ENCODE results near the gene KIF26B.

DNA sequence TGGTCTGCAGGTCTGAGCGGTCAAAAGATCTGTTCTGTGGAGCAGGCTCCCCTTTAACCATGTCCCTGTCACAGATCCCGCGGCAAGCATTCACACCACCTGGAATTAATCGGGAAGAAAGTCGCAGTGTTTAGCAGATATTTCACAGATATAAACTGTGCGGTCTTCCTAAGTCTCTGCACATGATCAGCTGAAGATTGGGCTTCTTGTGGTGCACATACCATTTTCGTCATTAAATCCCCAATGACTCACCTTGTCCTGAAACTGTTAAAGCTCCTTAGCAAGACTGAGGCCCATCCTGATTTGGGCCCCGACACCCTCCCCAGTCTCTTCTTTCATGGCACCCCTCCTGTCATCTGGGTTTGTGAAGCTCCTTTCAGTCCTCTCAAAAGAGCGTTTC, 158.8 kb downstream of the KIF26B start:
- TF ChIP-seq, protein P1, sequence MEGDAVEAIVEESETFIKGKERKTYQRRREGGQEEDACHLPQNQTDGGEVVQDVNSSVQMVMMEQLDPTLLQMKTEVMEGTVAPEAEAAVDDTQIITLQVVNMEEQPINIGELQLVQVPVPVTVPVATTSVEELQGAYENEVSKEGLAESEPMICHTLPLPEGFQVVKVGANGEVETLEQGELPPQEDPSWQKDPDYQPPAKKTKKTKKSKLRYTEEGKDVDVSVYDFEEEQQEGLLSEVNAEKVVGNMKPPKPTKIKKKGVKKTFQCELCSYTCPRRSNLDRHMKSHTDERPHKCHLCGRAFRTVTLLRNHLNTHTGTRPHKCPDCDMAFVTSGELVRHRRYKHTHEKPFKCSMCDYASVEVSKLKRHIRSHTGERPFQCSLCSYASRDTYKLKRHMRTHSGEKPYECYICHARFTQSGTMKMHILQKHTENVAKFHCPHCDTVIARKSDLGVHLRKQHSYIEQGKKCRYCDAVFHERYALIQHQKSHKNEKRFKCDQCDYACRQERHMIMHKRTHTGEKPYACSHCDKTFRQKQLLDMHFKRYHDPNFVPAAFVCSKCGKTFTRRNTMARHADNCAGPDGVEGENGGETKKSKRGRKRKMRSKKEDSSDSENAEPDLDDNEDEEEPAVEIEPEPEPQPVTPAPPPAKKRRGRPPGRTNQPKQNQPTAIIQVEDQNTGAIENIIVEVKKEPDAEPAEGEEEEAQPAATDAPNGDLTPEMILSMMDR (IDR thresholded peaks at IDR 0.05; ENCODE audit: low read depth, low read length): no peak
- no peak for TF ChIP-seq POLR2A (IDR thresholded peaks at IDR 0.05; ENCODE audit: extremely low read depth, insufficient read length)
- no peak for TF ChIP-seq MYC (IDR thresholded peaks at IDR 0.05; ENCODE audit: low read depth, low read length)

All from NB4 (cell line).